K562 (cell line): Measurements from ENCODE around the gene OR14A16. TPM values are rescaled to one million over a fixed set of nuclear protein-coding genes. Genes with fewer than 3 reads are reported as not detected.

Experiments used
- ARID1B ChIP-seq: fragments of 450-650 bp; IDR thresholded peaks from 2 replicates; pipeline ENCODE4 v1.6.1; 2016; ENCODE audit warnings: antibody characterized with exemption, mild to moderate bottlenecking, inconsistent platforms
- BRF2 ChIP-seq: IDR thresholded peaks from 3 replicates; pipeline ENCODE4 v1.6.1; 2011; ENCODE audit warnings: borderline replicate concordance, mild to moderate bottlenecking; ENCODE audit not compliant: insufficient read length, insufficient read depth
- CCNT2 ChIP-seq: IDR thresholded peaks from 2 replicates; pipeline ENCODE4 v1.6.1; 2011; ENCODE audit warnings: borderline replicate concordance, low read depth, mild to moderate bottlenecking, moderate library complexity, mixed read lengths, low read length; ENCODE audit not compliant: insufficient read length; ENCODE audit errors: extremely low read depth
- FIP1L1 ChIP-seq: fragments of 200-400 bp; formaldehyde crosslinking; IDR thresholded peaks from 2 replicates; pipeline ENCODE4 v1.6.1; 2018; ENCODE audit warnings: mild to moderate bottlenecking, low read depth, low read length; ENCODE audit not compliant: poor library complexity, severe bottlenecking
- FOXA1 ChIP-seq: fragments of 450-650 bp; IDR thresholded peaks from 2 replicates; pipeline ENCODE4 v1.6.1; 2016; ENCODE audit warnings: mild to moderate bottlenecking, borderline replicate concordance
- FOXA3 ChIP-seq, 2 experiments: fragments of 450-650 bp in 1 of 2; sonication (generic) in 1 of 2; formaldehyde crosslinking; IDR thresholded peaks in 1 of 2; conservative IDR thresholded peaks in 1 of 2; 2 replicates each; pipeline versions ENCODE4 v1.4.0 to v1.8.0; 2020 to 2022; ENCODE audit warnings: mild to moderate bottlenecking in 2 of 2, missing genetic modification reagents in 1 of 2
- GATAD2B ChIP-seq: fragments of 450-650 bp; IDR thresholded peaks from 2 replicates; pipeline ENCODE4 v1.6.1; 2017; ENCODE audit warnings: mild to moderate bottlenecking, borderline replicate concordance
- GTF2A2 ChIP-seq: IDR thresholded peaks from 2 replicates; pipeline ENCODE4 v1.6.1; 2016; ENCODE audit warnings: mild to moderate bottlenecking, missing genetic modification characterization, missing compliant biosample characterization
- HOMEZ ChIP-seq: fragments of 250-450 bp; sonication (Bioruptor Pico); IDR thresholded peaks from 2 replicates; pipeline ENCODE4 v1.4.0; 2020; ENCODE audit warnings: mild to moderate bottlenecking, moderate library complexity
- JUND ChIP-seq, 2 experiments: IDR thresholded peaks; 2 replicates in 1 of 2; 3 replicates in 1 of 2; pipeline ENCODE4 v1.6.1; 2011; ENCODE audit warnings: borderline replicate concordance in 2 of 2, low read depth in 2 of 2, low read length in 2 of 2, improper control_type of control experiment in 1 of 2, missing biosample characterization in 1 of 2, missing genetic modification characterization in 1 of 2, missing genetic modification reagents in 1 of 2
- KAT7 ChIP-seq: sonication (generic); formaldehyde crosslinking; IDR thresholded peaks from 2 replicates; pipeline ENCODE4 v1.8.0; 2022; ENCODE audit warnings: missing genetic modification reagents, mild to moderate bottlenecking, borderline replicate concordance
- L3MBTL2 ChIP-seq: fragments of 450-650 bp; IDR thresholded peaks from 2 replicates; pipeline ENCODE4 v1.6.1; 2016; ENCODE audit warnings: mild to moderate bottlenecking, moderate library complexity
- NCOA2 ChIP-seq, 2 experiments: fragments of 450-650 bp; IDR thresholded peaks; 2 replicates each; pipeline ENCODE4 v1.6.1; 2018; ENCODE audit warnings: mild to moderate bottlenecking in 2 of 2, moderate library complexity in 1 of 2; ENCODE audit not compliant: partially characterized antibody in 2 of 2
- PHTF2 ChIP-seq: fragments of 250-450 bp; sonication (Bioruptor Pico); IDR thresholded peaks from 2 replicates; pipeline ENCODE4 v1.5.0; 2021; ENCODE audit warnings: mild to moderate bottlenecking
- PML ChIP-seq: IDR thresholded peaks from 2 replicates; pipeline ENCODE4 v1.6.1; 2012; ENCODE audit warnings: low read length, inconsistent platforms
- SRF ChIP-seq, 2 experiments: fragments of 250-450, 450-650 bp in 1 of 2; sonication (Bioruptor Pico) in 1 of 2; sonication (generic) in 1 of 2; formaldehyde crosslinking; IDR thresholded peaks; 2 replicates each; pipeline versions ENCODE4 v1.5.0 to v1.5.1; 2020 to 2022; ENCODE audit warnings: mild to moderate bottlenecking in 1 of 2, missing genetic modification reagents in 1 of 2
- TBP ChIP-seq: optimal IDR thresholded peaks from 2 replicates; pipeline ENCODE3; 2011; ENCODE audit warnings: low read depth, low read length, improper control_type of control experiment
- TCFL5 ChIP-seq: fragments of 250-450 bp; sonication (Bioruptor Pico); conservative IDR thresholded peaks from 2 replicates; pipeline ENCODE4 v1.6.1; 2021; ENCODE audit warnings: mild to moderate bottlenecking, moderate library complexity, matching md5 sums
- ZFP30 ChIP-seq: fragments of 250-450 bp; sonication (Bioruptor Pico); IDR thresholded peaks from 2 replicates; pipeline ENCODE4 v1.8.0; 2022; ENCODE audit warnings: moderate library complexity, mild to moderate bottlenecking, inconsistent platforms, borderline replicate concordance
- ZKSCAN3 ChIP-seq: fragments of 250-450 bp; sonication (Bioruptor Pico); IDR thresholded peaks from 2 replicates; pipeline ENCODE4 v1.4.0; 2020
- ZNF133 ChIP-seq: fragments of 250-450 bp; sonication (Bioruptor Pico); IDR thresholded peaks from 2 replicates; pipeline ENCODE4 v1.4.0; 2020; ENCODE audit warnings: mild to moderate bottlenecking
- ZNF134 ChIP-seq: fragments of 250-450 bp; sonication (Bioruptor Pico); conservative IDR thresholded peaks from 2 replicates; pipeline ENCODE4 v1.4.0; 2020
- ZNF717 ChIP-seq: fragments of 250-450 bp; sonication (Bioruptor Pico); IDR thresholded peaks from 2 replicates; pipeline ENCODE4 v1.5.0; 2021
- ZSCAN29 ChIP-seq: fragments of 450-650 bp; IDR thresholded peaks from 2 replicates; pipeline ENCODE4 v1.6.1; 2017
- polyA plus RNA-seq, 8 experiments: library from polyadenylated mRNA; depleted of rRNA in 4 of 8; stranded (reverse) in 5 of 8; unstranded in 3 of 8; fragments of >200 nt; fragmentation: Nextera tagmentation in 2 of 8; fragmentation: Illumina TruSeq in 1 of 8; extraction: Ambion mirVana in 2 of 8; extraction: Trizol in 1 of 8; gene quantifications; 2 replicates each; pipeline versions ENCODE4 v1.2.1 to v1.2.3, GENCODE V29; 2011 to 2014; ENCODE audit warnings: inconsistent platforms in 1 of 8, missing spikeins in 1 of 8
- total RNA-seq, 7 experiments: library from RNA; depleted of rRNA in 6 of 7; stranded (reverse); fragments of >200 nt in 6 of 7; fragmentation: Illumina TruSeq in 2 of 7; extraction: Trizol in 2 of 7; gene quantifications; 2 replicates each; pipeline versions ENCODE4 v1.2.1 to v1.2.3, GENCODE V29; 2011 to 2021; ENCODE audit warnings: low replicate concordance in 1 of 7

OR14A16 gene
- total and polyA plus RNA-seq, 9 of the 15 experiments (the other 6 are each of a cell fraction or from before 2014, with no cell fraction given): not detected

- TF ChIP-seq PHTF2 (CRISPR knock-in tag) (no peak), FOXA1 (no peak), ZKSCAN3 (CRISPR knock-in tag) (no peak), NCOA2 (IDR thresholded peaks at IDR 0.05; ENCODE audit: partially characterized antibody in 2 of 2) (no peak), CCNT2 (peak; percentile 87), ZFP30 (CRISPR knock-in tag) (no peak), HOMEZ (CRISPR knock-in tag) (peak; percentile 40; the same call in 1 of the 2 replicates), KAT7 (CRISPR knock-in tag) (0 out of 2 replicates have a peak, but pooled peaks have one; percentile 50), BRF2 (no peak), ZNF717 (CRISPR knock-in tag) (no peak), TCFL5 (CRISPR knock-in tag) (no peak), JUND (IDR thresholded peaks at IDR 0.05; ENCODE audit: borderline replicate concordance, low read depth, low read length) (peak; percentile 18), JUND (tag; IDR thresholded peaks at IDR 0.05; ENCODE audit: borderline replicate concordance, low read depth, low read length) (no peak; the same call in 2 of the 3 replicates), GATAD2B (peak; percentile 81), SRF (CRISPR knock-in tag; IDR thresholded peaks at IDR 0.05) (0 out of 4 replicates have a peak, but pooled peaks of 1 of the 2 experiments have one; percentile 14), FIP1L1 (peak; percentile 78), ZNF133 (CRISPR knock-in tag) (no peak), FOXA3 (CRISPR knock-in tag; conservative IDR thresholded peaks at IDR 0.05 in 1 of 2, IDR thresholded peaks at IDR 0.05 in 1 of 2) (peak in 1 of 2 experiments; percentile 71; a peak in 2 of 4 replicates), ZNF134 (CRISPR knock-in tag) (no peak), L3MBTL2 (peak; percentile 82), PML (peak; percentile 46; the same call in 1 of the 2 replicates), ARID1B (no peak; the same call in 1 of the 2 replicates), GTF2A2 (tag) (no peak), ZSCAN29 (peak; percentile 83), TBP (peak; percentile 70)
These were observed 33.4 kb upstream of the OR14A16 start, which contains the start of gene TRIM58 (continued) for GRCh38 chr1:247857069-247857984.
